GM23248 (cell line): ENCODE results near the gene GIGYF1.

Source experiments
- EZH2 ChIP-seq: fragments of 200-600 bp; sonication (generic); IDR thresholded peaks from 2 replicates; pipeline ENCODE4 v1.6.1; 2018; ENCODE audit warnings: antibody characterized with exemption, mild to moderate bottlenecking; ENCODE audit not compliant: insufficient read depth, poor library complexity, severe bottlenecking
- EZH2phosphoT487 ChIP-seq: fragments of 200-600 bp; sonication (generic); IDR thresholded peaks from 2 replicates; pipeline ENCODE4 v1.6.1; 2018; ENCODE audit warnings: antibody characterized with exemption, moderate library complexity, mild to moderate bottlenecking, low read depth; ENCODE audit not compliant: insufficient read depth

DNA sequence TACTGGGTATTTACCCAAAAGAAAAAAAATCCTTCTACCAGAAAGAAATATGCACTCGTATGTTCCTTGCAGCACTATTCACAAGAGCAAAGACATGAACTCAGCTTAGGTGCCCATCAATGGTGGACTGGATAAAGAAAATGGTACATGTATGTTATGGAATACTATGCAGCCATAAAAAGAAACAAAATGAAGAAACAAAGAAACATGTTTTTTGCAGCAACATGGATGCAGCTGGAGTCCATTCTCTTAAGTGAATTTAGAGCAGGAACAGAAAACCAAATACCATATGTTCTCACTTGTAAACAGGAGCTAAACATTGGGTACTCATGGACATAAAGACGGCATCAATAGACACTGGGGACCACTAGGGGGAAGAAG lies 26.0 kb downstream of the GIGYF1 start:
- TF ChIP-seq EZH2 (no peak), EZH2phosphoT487 (no peak)
